OCI-LY3 (cell line): ENCODE measurements around the gene ABHD13.
A peak's percentile ranks its signal among the peaks of the same experiment; 100 is the strongest.
"Not testable (repeated sequence)": the region's sequence is repeated elsewhere in the genome, so short reads cannot be mapped to it uniquely, and the experiment has no call there.

Source experiments
- H2AFZ ChIP-seq: fragments of 200-600, 300-600 bp; shearing (Covaris generic); 2 replicates; pipeline ENCODE4 v1.6.0; 2014; ENCODE audit warnings: antibody characterized with exemption, low read depth, low read length
- H3K27ac ChIP-seq: fragments of 200-600, 300-600 bp; sonication (generic); 2 replicates; pipeline ENCODE4 v1.5.1; 2014; ENCODE audit warnings: mild to moderate bottlenecking, low read length, moderate library complexity, mixed read lengths
- H3K27me3 ChIP-seq: fragments of 200-600, 300-600 bp; sonication (generic); 2 replicates; pipeline ENCODE4 v1.6.1; 2014; ENCODE audit warnings: low read depth, low read length, mixed read lengths
- H3K36me3 ChIP-seq: fragments of 200-600, 300-600 bp; sonication (generic); replicated peaks from 2 replicates; pipeline ENCODE3; 2014; ENCODE audit warnings: low read depth, low read length, mixed read lengths
- H3K4me1 ChIP-seq: fragments of 300-600, 200-600 bp; sonication (generic); 2 replicates; pipeline ENCODE4 v1.6.1; 2014; ENCODE audit warnings: low read length, mixed read lengths
- H3K4me2 ChIP-seq: fragments of 200-600, 300-600 bp; sonication (generic); 2 replicates; pipeline ENCODE4 v1.6.1; 2014; ENCODE audit warnings: low read length, mixed read lengths
- H3K4me3 ChIP-seq: fragments of 300-600, 200-600 bp; sonication (generic); 2 replicates; pipeline ENCODE4 v1.5.1; 2014; ENCODE audit warnings: antibody characterized with exemption, mild to moderate bottlenecking, low read length, moderate library complexity
- H3K79me2 ChIP-seq: fragments of 300-600, 200-600 bp; shearing (Covaris generic); 2 replicates; pipeline ENCODE4 v1.6.1; 2014; ENCODE audit warnings: mild to moderate bottlenecking, low read length, mixed read lengths
- H3K9ac ChIP-seq: fragments of 300-600, 200-600 bp; shearing (Covaris generic); 2 replicates; pipeline ENCODE4 v1.6.0; 2014; ENCODE audit warnings: mild to moderate bottlenecking, low read length, moderate library complexity
- H3K9me3 ChIP-seq: fragments of 200-600, 300-600 bp; shearing (Covaris generic); 2 replicates; pipeline ENCODE4 v1.6.1; 2014; ENCODE audit warnings: low read length, mixed read lengths; ENCODE audit not compliant: insufficient read depth
- H4K20me1 ChIP-seq: fragments of 200-600, 300-600 bp; sonication (generic); 2 replicates; pipeline ENCODE4 v1.6.1; 2016; ENCODE audit warnings: low read length, mixed read lengths; ENCODE audit not compliant: insufficient read depth
- CTCF ChIP-seq: fragments of 200-600, 300-600 bp; sonication (generic); IDR thresholded peaks from 2 replicates; pipeline ENCODE4 v1.5.1; 2014; ENCODE audit warnings: antibody characterized with exemption, low read length, low read depth
- EZH2phosphoT487 ChIP-seq: fragments of 200-600 bp; shearing (Covaris generic); IDR thresholded peaks from 2 replicates; pipeline ENCODE4 v1.6.1; 2018; ENCODE audit warnings: antibody characterized with exemption, mixed run types, low read depth

Gene ABHD13

GRCh38 chr13:108266321-108266990 lies 48.3 kb downstream of the ABHD13 start:
- Histone ChIP-seq H3K4me3 (no peak overlapping the region), H3K36me3 (no peaks in the 10 kb centered on the region), H4K20me1 (no peaks in the 10 kb centered on the region), H3K9ac (no peak overlapping the region), H3K27me3 (no peaks in the 10 kb centered on the region), H3K79me2 (no peaks in the 10 kb centered on the region), H3K4me1 (peaks cover 25% of the 10 kb centered on the region), H3K9me3 (no peaks in the 10 kb centered on the region), H3K27ac (no peak overlapping the region), H2AFZ (no peak overlapping the region), H3K4me2 (no peak overlapping the region)
- TF ChIP-seq EZH2phosphoT487 (no peak), CTCF (no peak)

GRCh38 chr13:108267347-108267746 lies 49.2 kb downstream of the ABHD13 start:
- Histone ChIP-seq H3K9me3 (no peaks in the 10 kb centered on the region), H3K27ac (no peak overlapping the region), H3K36me3 (no peaks in the 10 kb centered on the region), H3K4me2 (no peak overlapping the region), H3K9ac (no peak overlapping the region), H4K20me1 (no peaks in the 10 kb centered on the region), H3K4me3 (no peak overlapping the region), H3K27me3 (no peaks in the 10 kb centered on the region), H2AFZ (no peak overlapping the region), H3K79me2 (no peaks in the 10 kb centered on the region), H3K4me1 (peaks cover 25% of the 10 kb centered on the region)
- TF ChIP-seq CTCF (no peak), EZH2phosphoT487 (no peak)

- H2AFZ ChIP-seq, H4K20me1 ChIP-seq, H3K9me3 ChIP-seq: not testable (repeated sequence)
Measured at GRCh38 chr13:108267855-108268254, 49.7 kb downstream of the ABHD13 start.

GRCh38 chr13:108268466-108269112 lies 50.4 kb downstream of the ABHD13 start:
- H2AFZ ChIP-seq: no peak overlapping the region
- H3K4me3 ChIP-seq: no peak overlapping the region
- no peaks in the 10 kb centered on the region for H3K9me3 ChIP-seq
- peaks cover 25% of the 10 kb centered on the region for H3K4me1 ChIP-seq
- H3K4me2 ChIP-seq: 0 out of 2 replicates have a peak overlapping the region, but pooled peaks have one; percentile 96
- H3K79me2 ChIP-seq: no peaks in the 10 kb centered on the region
- no peaks in the 10 kb centered on the region for H3K27me3 ChIP-seq
- no peak overlapping the region for H3K9ac ChIP-seq
- no peak for TF ChIP-seq CTCF
- TF ChIP-seq EZH2phosphoT487: no peak
- no peaks in the 10 kb centered on the region for H3K36me3 ChIP-seq
- no peak overlapping the region for H3K27ac ChIP-seq
- no peaks in the 10 kb centered on the region for H4K20me1 ChIP-seq

More at GRCh38 chr13:108267855-108268254, 49.7 kb downstream of the ABHD13 start:
- H3K36me3 ChIP-seq, H3K27me3 ChIP-seq, H3K4me2 ChIP-seq, H3K79me2 ChIP-seq, H3K27ac ChIP-seq, H3K4me3 ChIP-seq, H3K9ac ChIP-seq: not testable (repeated sequence)
- peaks cover 25% of the 10 kb centered on the region for H3K4me1 ChIP-seq
